GM12892 (cell line): ENCODE measurements around the gene OR6B3.

Experiments
- POLR2A ChIP-seq: IDR thresholded peaks from 2 replicates; pipeline ENCODE4 v1.6.1; 2011; ENCODE audit warnings: low read depth, low read length, control low read depth
- POLR2AphosphoS5 ChIP-seq: IDR thresholded peaks from 2 replicates; pipeline ENCODE4 v1.6.1; 2011; ENCODE audit warnings: low read depth, low read length, control low read depth
- TAF1 ChIP-seq: IDR thresholded peaks from 2 replicates; pipeline ENCODE4 v1.6.1; 2011; ENCODE audit warnings: low read depth, mild to moderate bottlenecking, control low read depth, low read length, borderline replicate concordance

DNA sequence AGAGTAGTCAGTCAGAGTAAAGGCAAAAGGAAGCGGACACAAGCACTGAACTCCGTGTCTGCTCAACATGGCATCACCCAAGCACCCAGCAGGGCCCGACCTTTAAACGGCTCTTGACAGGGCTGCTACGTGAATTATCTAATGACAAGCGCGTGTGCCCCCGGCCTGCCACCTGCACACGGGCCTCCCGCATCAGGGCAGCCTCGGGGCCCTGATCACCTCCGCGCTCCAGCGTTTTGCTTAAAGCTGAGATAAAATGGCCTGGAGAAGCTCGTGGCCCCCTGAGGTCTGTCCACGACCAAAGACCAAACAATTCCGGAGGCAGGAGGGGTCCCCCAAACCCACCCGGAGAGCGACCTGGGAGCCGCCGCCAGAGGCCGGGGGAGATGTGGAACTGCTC, 28.6 kb downstream of the OR6B3 start:
- TF ChIP-seq TAF1 (no peak), POLR2AphosphoS5 (no peak), POLR2A (no peak)
